H7 (cell line): ENCODE data around the gene DDX4. TPM values are rescaled to one million over a fixed set of nuclear protein-coding genes. Genes with fewer than 3 reads are reported as not detected.

Source experiments
- DNase-seq: peaks from one replicate; pipeline ENCODE4 v3.0.0; 2012
- H3K27me3 ChIP-seq: 2 replicates; pipeline ENCODE4 v1.6.0; 2011; ENCODE audit warnings: mild to moderate bottlenecking, low read length; ENCODE audit not compliant: control insufficient read depth, insufficient read depth
- H3K36me3 ChIP-seq: replicated peaks from 2 replicates; pipeline ENCODE4 v1.5.1; 2011; ENCODE audit warnings: low read length; ENCODE audit not compliant: control insufficient read depth, insufficient read depth
- H3K4me3 ChIP-seq: 2 replicates; pipeline ENCODE4 v1.5.1; 2011; ENCODE audit warnings: low read depth, mild to moderate bottlenecking, control low read depth, low read length, moderate library complexity; ENCODE audit not compliant: insufficient read depth
- total RNA-seq: library from RNA; depleted of rRNA; stranded (reverse); fragments of >200 nt; shearing (Covaris generic); gene quantifications from 2 replicates; pipeline ENCODE4 v1.2.3, GENCODE V29; 2014; rRNA removed

The DDX4 gene
- total RNA-seq, 1 experiment from 2014 or later = not detected

- no peaks in the 10 kb centered on the region for H3K36me3 ChIP-seq
- H3K4me3 ChIP-seq = no peak overlapping the region
- no peaks in the 10 kb centered on the region for H3K27me3 ChIP-seq
- DNase-seq = no peak
Observed at GRCh38 chr5:55856516-55857246, 118.8 kb downstream of the DDX4 start.

DNA sequence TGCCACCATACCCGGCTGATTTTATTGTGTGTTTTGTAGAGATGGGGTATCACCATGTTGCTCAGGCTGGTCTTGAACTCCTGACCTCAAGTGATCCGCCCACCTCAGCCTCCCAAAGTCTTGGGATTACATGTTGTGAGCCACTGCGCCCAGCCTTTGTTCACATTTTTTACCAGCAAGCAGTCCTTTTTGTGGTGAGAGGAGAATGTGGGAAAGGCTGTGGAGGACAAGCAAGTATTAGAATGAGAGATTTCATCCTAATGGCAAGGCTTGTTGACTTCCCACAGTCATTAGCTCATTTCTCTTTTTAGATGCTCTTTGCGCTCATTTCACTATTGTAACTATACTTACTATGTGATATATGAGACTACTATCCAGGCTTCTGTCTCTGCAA is 119.4 kb downstream of the DDX4 start:
- no peak overlapping the region for H3K4me3 ChIP-seq
- DNase-seq = no peak
- no peaks in the 10 kb centered on the region for H3K27me3 ChIP-seq
- no peaks in the 10 kb centered on the region for H3K36me3 ChIP-seq

DNA sequence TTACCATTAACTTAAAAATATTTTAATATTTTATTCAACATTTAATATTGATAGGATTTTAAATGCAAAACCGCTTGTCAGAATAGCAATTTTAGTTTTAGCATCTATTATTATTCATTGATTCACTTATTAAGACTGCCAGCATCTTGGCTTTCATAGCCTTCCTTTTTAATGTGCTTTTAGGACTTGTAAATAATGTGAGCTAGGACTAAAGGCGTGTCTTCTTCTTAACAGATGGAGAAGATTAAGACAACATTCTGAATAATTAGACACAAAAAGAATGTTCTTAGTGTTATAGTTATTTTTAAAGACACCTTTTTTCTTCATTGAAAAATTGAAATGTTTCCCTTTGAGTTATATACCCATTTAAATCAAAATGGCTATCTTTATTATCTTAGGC is 120.2 kb downstream of the DDX4 start:
- DNase-seq = no peak
- Histone ChIP-seq H3K36me3 (no peaks in the 10 kb centered on the region), H3K27me3 (no peaks in the 10 kb centered on the region), H3K4me3 (no peak overlapping the region)

GRCh38 chr5:55860288-55860687 is 122.4 kb downstream of the DDX4 start:
- no peak overlapping the region for H3K4me3 ChIP-seq
- H3K27me3 ChIP-seq = no peaks in the 10 kb centered on the region
- DNase-seq = no peak
- no peaks in the 10 kb centered on the region for H3K36me3 ChIP-seq

GRCh38 chr5:55860709-55861108 is 122.8 kb downstream of the DDX4 start:
- Histone ChIP-seq H3K36me3 (no peaks in the 10 kb centered on the region), H3K4me3 (no peak overlapping the region), H3K27me3 (no peaks in the 10 kb centered on the region)
- no peak for DNase-seq

DNA sequence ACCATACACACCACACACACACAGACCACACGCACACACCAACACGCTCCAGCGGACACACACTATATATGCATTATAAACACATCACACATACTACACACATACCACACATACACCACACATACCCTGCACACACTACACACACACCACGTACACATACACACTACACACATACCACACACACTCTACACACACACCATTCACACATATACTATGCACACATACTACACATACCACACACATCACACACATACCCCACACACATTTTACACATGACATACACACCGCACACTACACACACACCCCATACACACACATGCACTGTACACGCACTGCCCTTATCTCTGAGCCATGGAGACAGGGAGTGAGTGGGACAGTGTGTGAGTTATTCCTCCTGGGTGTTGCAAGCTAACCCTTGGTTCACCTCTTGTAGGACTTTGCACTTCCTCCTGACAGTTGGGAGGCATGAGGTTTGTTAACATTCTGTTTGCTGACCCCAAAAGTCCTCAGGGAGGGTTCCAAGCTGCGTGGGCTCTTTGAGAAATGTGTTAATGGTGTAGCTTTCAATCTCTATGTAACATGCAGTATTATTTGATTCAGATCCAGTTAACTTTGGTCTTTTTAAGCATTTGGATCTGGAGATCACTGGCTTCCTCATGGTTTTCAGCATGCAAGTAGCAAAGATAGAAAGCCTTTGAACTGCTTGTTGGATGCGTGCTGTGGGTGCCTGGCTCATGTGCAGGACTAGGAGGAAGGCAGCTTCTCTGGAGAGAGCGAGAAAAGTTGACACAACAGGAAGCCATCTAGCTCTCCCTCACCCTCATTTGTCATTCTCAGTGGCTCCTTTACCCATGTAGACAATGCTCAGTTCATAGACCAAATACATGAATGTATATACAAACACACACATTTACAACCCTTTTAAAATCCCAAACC is 127.0 kb downstream of the DDX4 start:
- no peak for DNase-seq
- no peak overlapping the region for H3K4me3 ChIP-seq
- no peaks in the 10 kb centered on the region for H3K36me3 ChIP-seq
- no peaks in the 10 kb centered on the region for H3K27me3 ChIP-seq

- Histone ChIP-seq H3K27me3 (no peaks in the 10 kb centered on the region), H3K4me3 (no peak overlapping the region), H3K36me3 (no peaks in the 10 kb centered on the region)
- no peak for DNase-seq
Observed at GRCh38 chr5:55865831-55866230, 128.0 kb downstream of the DDX4 start.

DNA sequence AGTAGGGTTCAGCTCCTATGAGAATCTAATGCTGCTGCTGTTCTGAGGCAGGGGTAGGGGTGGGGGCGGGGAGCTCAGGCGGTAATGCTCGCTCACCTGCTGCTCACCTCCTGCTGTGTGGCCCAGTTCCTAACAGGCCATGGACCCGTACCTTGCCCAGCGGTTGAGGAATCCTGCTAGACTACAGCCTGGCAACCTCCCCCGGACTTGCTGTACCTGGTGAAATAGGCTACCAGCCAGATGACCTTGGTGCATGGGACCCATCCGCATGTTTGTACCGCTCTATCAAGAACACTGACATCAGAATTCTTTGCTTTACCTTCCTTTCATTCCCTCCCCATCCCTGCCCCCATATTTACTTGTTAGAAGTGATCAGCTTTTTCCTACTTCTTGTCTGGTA is 128.6 kb downstream of the DDX4 start:
- no peaks in the 10 kb centered on the region for H3K36me3 ChIP-seq
- no peak overlapping the region for H3K4me3 ChIP-seq
- no peaks in the 10 kb centered on the region for H3K27me3 ChIP-seq
- DNase-seq = no peak

Other genes starting within 250 kb of the DDX4 start
- gene PLPP1, start 203.1 kb upstream of the DDX4 start, total RNA-seq = 81.4 and 97.4 TPM in 2 replicates
- 22.1 and 24.3 TPM in 2 replicates for gene SLC38A9, start 25.7 kb upstream of the DDX4 start, total RNA-seq
- not detected in 2 replicates for gene IL31RA, start 113.3 kb downstream of the DDX4 start, total RNA-seq